HepG2 (cell line): Measurements from ENCODE around the gene BOD1. TPM values are rescaled to one million over a fixed set of nuclear protein-coding genes. Genes with fewer than 3 reads are reported as not detected.

Experiments
- ATAC-seq: fragments of 200-7000 bp; cut with Tn5 transposase; 3 replicates; pipeline ENCODE4 v1.9.1; 2020; ENCODE audit warnings: mild to moderate bottlenecking, moderate library complexity
- BruUV-seq: library from RNA; stranded (reverse); fragments of 400-500 nt; replicated peaks from 2 replicates; lab custom pipeline; 2021; lab: Mats Ljungman, UMichigan
- CTCF ChIA-PET: fragments of 300-600 bp; formaldehyde crosslinking; extraction: SDS; loops from one replicate; lab custom pipeline; 2021; ENCODE audit warnings: low total read pairs, inconsistent platforms, low intra/inter-chr PET ratio; lab: Yijun Ruan, JAX
- POLR2A ChIA-PET: fragments of 350-600 bp; sonication (Branson Sonifier 250); formaldehyde crosslinking; loops from one replicate; lab custom pipeline; 2020; ENCODE audit warnings: antibody characterized with exemption, inconsistent platforms; lab: Yijun Ruan, JAX
- DNase-seq: peaks from one replicate; pipeline ENCODE4 v3.0.0-alpha.2; 2015; ENCODE audit warnings: low spot score
- FAIRE-seq: peaks from 3 replicates; lab custom pipeline; 2011; peaks lifted over from hg19 to GRCh38; lab: Jason Lieb, UNC
- H2AFZ ChIP-seq: one replicate; pipeline ENCODE4 v1.6.1; 2011; ENCODE audit warnings: low read length, inconsistent platforms
- H3K27ac ChIP-seq: fragments of 300-600 bp; 3 replicates; pipeline ENCODE4 v1.8.0; 2011; ENCODE audit warnings: mixed run types, mild to moderate bottlenecking, mixed read lengths, low read length, inconsistent platforms; ENCODE audit not compliant: insufficient read depth; ENCODE audit errors: extremely low read length
- H3K27me3 ChIP-seq, 2 experiments: fragments of 200-600 bp in 1 of 2; 2 replicates in 1 of 2; 3 replicates in 1 of 2; pipeline versions ENCODE4 v1.6.0 to v1.8.0; 2011; ENCODE audit warnings: low read length in 2 of 2, mild to moderate bottlenecking in 2 of 2, moderate library complexity in 2 of 2, inconsistent platforms in 1 of 2; ENCODE audit not compliant: insufficient read depth in 2 of 2, control insufficient read depth in 1 of 2
- H3K36me3 ChIP-seq, 2 experiments: fragments of 200-600 bp in 1 of 2; replicated peaks in 1 of 2; 2 replicates in 1 of 2; 3 replicates in 1 of 2; pipeline versions ENCODE4 v1.5.1 to v1.8.0; 2011; ENCODE audit warnings: low read length in 2 of 2, inconsistent platforms in 1 of 2; ENCODE audit not compliant: insufficient read depth in 2 of 2, control insufficient read depth in 1 of 2
- H3K4me1 ChIP-seq: 2 replicates; pipeline ENCODE4 v1.5.1; 2012; ENCODE audit warnings: low read length, inconsistent platforms; ENCODE audit not compliant: insufficient read depth
- H3K4me2 ChIP-seq: 2 replicates; pipeline ENCODE4 v1.6.0; 2011; ENCODE audit warnings: low read depth, low read length, inconsistent platforms
- H3K4me3 ChIP-seq, 3 experiments: fragments of 200-600 bp in 1 of 3; sonication (generic), shearing (Covaris generic) in 1 of 3; replicated peaks in 1 of 3; 2 replicates each; pipeline ENCODE4 v1.5.1; 2011 to 2016; ENCODE audit warnings: low read length in 3 of 3, inconsistent platforms in 2 of 3, low read depth in 2 of 3, mild to moderate bottlenecking in 2 of 3, control low read depth in 1 of 3, mixed read lengths in 1 of 3; ENCODE audit not compliant: insufficient read depth in 1 of 3
- H3K79me2 ChIP-seq: one replicate; pipeline ENCODE4 v1.6.1; 2011; ENCODE audit warnings: low read length, inconsistent platforms; ENCODE audit not compliant: insufficient read depth
- H3K9ac ChIP-seq: 2 replicates; pipeline ENCODE4 v1.6.0; 2011; ENCODE audit warnings: mild to moderate bottlenecking, low read depth, low read length, inconsistent platforms; ENCODE audit not compliant: insufficient read depth
- H3K9me3 ChIP-seq: 2 replicates; pipeline ENCODE4 v1.5.1; 2012; ENCODE audit warnings: mild to moderate bottlenecking, low read length
- H4K20me1 ChIP-seq: 2 replicates; pipeline ENCODE4 v1.6.0; 2011; ENCODE audit warnings: inconsistent platforms, mild to moderate bottlenecking, low read length, moderate library complexity; ENCODE audit not compliant: insufficient read depth
- ELF3 ChIP-seq: IDR thresholded peaks from 2 replicates; pipeline ENCODE4 v1.6.1; 2016; ENCODE audit warnings: missing genetic modification reagents, missing compliant biosample characterization
- HNRNPUL1 ChIP-seq: fragments of 200-400 bp; formaldehyde crosslinking; IDR thresholded peaks from 2 replicates; pipeline ENCODE4 v1.6.1; 2017; ENCODE audit warnings: low read depth, mild to moderate bottlenecking, low read length, moderate library complexity
- MEF2D ChIP-seq: sonication (generic); formaldehyde crosslinking; IDR thresholded peaks from 2 replicates; pipeline ENCODE4 v1.5.1; 2020; ENCODE audit warnings: mild to moderate bottlenecking, missing genetic modification reagents
- STAG1 ChIP-seq: sonication (generic); formaldehyde crosslinking; IDR thresholded peaks from 2 replicates; pipeline ENCODE4 v1.4.0; 2020; ENCODE audit warnings: missing genetic modification reagents
- ZMYM3 ChIP-seq: sonication (generic); formaldehyde crosslinking; IDR thresholded peaks from 2 replicates; pipeline ENCODE4 v1.5.1; 2020; ENCODE audit warnings: mild to moderate bottlenecking, missing genetic modification reagents
- ZNF12 ChIP-seq: sonication (generic); formaldehyde crosslinking; IDR thresholded peaks from 2 replicates; pipeline ENCODE4 v1.5.0; 2020; ENCODE audit warnings: missing genetic modification reagents
- ZNF17 ChIP-seq: sonication (generic); formaldehyde crosslinking; IDR thresholded peaks from 2 replicates; pipeline ENCODE4 v1.5.0; 2020; ENCODE audit warnings: mild to moderate bottlenecking, missing genetic modification reagents
- ZNF572 ChIP-seq: sonication (generic); formaldehyde crosslinking; IDR thresholded peaks from 2 replicates; pipeline ENCODE4 v1.5.1; 2020; ENCODE audit warnings: mild to moderate bottlenecking, missing genetic modification reagents
- ZNF747 ChIP-seq: sonication (generic); formaldehyde crosslinking; IDR thresholded peaks from 2 replicates; pipeline ENCODE4 v1.8.1; 2023; ENCODE audit warnings: missing genetic modification reagents, mild to moderate bottlenecking, borderline replicate concordance
- WGBS: methylation state at CpG from one replicate; pipeline ENCODE4 v1.1.6; 2017; ENCODE audit warnings: low lambda C conversion rate; 5-methylcytosine and 5-hydroxymethylcytosine counted together
- in situ Hi-C: cut with HindIII; loops from 2 replicates; pipeline ENCODE4 v1.10.0; 2017; ENCODE audit warnings: low pct_unique_long_range_greater_than_20kb; ENCODE audit not compliant: extremely low pct_ligation_motif_present
- intact Hi-C: fragments of 100-400 bp; cut with micrococcal nuclease; formaldehyde crosslinking; loops from one replicate; pipeline ENCODE4 v1.10.0; 2022; ENCODE audit not compliant: unreplicated experiment
- polyA plus RNA-seq, 8 experiments: library from polyadenylated mRNA; depleted of rRNA in 3 of 8; stranded (reverse) in 7 of 8; unstranded in 1 of 8; fragments of >200 nt; fragmentation: Illumina TruSeq in 4 of 8; extraction: Trizol in 4 of 8; gene quantifications; 2 replicates each; pipeline versions ENCODE4 v1.2.1 to v1.2.3, GENCODE V29; 2011 to 2016; ENCODE audit warnings: low read depth in 4 of 8, missing spikeins in 1 of 8, mixed read lengths in 1 of 8; ENCODE audit not compliant: insufficient read depth in 1 of 8
- total RNA-seq, 5 experiments: library from RNA; depleted of rRNA; stranded (reverse); fragments of >200 nt; fragmentation: Illumina TruSeq; extraction: Trizol; gene quantifications; 2 replicates each; pipeline ENCODE4 v1.2.3, GENCODE V29; 2016; ENCODE audit warnings: low read depth in 1 of 5
- TF ChIP-seq, protein P1 (sequence below): sonication (generic); formaldehyde crosslinking; IDR thresholded peaks from 2 replicates; pipeline ENCODE4 v1.5.1; 2020; ENCODE audit warnings: mild to moderate bottlenecking, moderate library complexity, missing genetic modification reagents
- TF ChIP-seq, protein P2 (sequence below): sonication (generic); formaldehyde crosslinking; IDR thresholded peaks from 2 replicates; pipeline ENCODE4 v1.5.0; 2020; ENCODE audit warnings: mild to moderate bottlenecking, missing genetic modification reagents, moderate library complexity
- TF ChIP-seq, protein P3 (sequence below): sonication (generic); formaldehyde crosslinking; IDR thresholded peaks from 2 replicates; pipeline ENCODE4 v1.5.1; 2020; ENCODE audit warnings: mild to moderate bottlenecking, missing genetic modification reagents, moderate library complexity

The BOD1 gene
- total and polyA plus RNA-seq, 2 of the 13 experiments (the other 11 are each of a cell fraction or from before 2014, with no cell fraction given) = 81.5 to 103 TPM

DNA sequence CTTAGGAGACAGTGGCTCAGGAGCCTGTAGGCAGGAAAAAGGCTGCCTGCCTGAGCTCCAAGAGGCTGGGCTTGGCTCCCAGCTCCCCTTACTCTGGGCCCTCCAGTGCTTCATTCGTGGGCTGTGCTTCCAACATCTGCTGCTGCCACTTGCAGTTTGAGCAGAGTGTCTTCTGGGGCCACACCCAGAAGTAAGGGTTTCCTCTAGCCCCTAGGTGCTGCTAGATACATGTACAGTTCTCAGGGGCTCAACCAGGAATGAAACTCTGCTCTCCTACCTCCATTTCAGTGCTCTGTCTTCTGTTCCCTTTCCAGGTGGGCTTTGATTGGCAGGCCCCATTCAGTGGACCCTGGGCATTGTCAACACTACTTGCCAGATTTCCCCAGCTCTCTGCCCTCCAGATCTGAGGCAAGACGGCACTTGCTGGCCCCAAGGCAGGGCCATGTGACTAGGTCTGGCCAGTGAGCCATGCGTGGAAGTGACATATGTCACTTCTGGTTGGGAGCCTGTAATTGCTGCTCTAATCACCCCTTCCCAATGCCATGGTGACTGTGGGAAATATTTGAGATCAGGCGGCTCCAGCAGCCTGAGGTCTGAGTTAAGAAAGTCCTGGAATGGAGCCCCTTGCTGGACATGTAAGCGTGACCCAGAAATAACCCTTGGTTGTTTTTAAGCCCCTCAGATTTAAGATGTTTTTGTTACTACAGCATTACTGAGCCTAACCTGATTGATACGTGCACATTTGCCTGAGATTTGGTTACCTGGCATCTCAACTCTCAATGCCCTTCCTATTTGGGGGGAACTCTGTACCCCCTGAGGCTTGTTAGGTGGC, 9.4 kb upstream of the BOD1 start:
- H3K79me2 ChIP-seq = no peaks in the 10 kb centered on the region
- H3K27me3 ChIP-seq = peaks cover 0 to 1% of the 10 kb centered on the region in 2 experiments; a peak in 2 of 5 replicates
- no peak overlapping the region for H3K9ac ChIP-seq
- ATAC-seq = peak; percentile 6; the same call in 2 of the 3 replicates
- peak overlapping the region; percentile 52 for H3K4me2 ChIP-seq
- no peak for DNase-seq
- H3K9me3 ChIP-seq = no peaks in the 10 kb centered on the region
- intact Hi-C loops (no loop called here), in situ Hi-C loops (no loop called here)
- no peaks in the 10 kb centered on the region for H4K20me1 ChIP-seq
- peaks cover 94% of the 10 kb centered on the region for H3K4me1 ChIP-seq
- FAIRE-seq = no peak
- H3K36me3 ChIP-seq = no peaks in the 10 kb centered on the region
- no peak overlapping the region for H2AFZ ChIP-seq
- POLR2A ChIA-PET = interaction anchor here (0.7 to 1.2 kb wide), 2 partner anchors 16 to 345 kb away, joined by 3 read pairs; no protein-coding TSS in a partner anchor
- no peak overlapping the region for H3K27ac ChIP-seq
- 66% methylated on average over 4 of the region's 6 CpGs for WGBS
- BruUV-seq = no TSS peak
- CTCF ChIA-PET = no interaction called here
- peak overlapping the region in 1 of 3 experiments; percentile 5; a peak in 1 of 6 replicates for H3K4me3 ChIP-seq
- TF ChIP-seq HNRNPUL1 (no peak), ZNF572 (CRISPR knock-in tag) (no peak), STAG1 (peak; percentile 44), MEF2D (0 out of 2 replicates have a peak, but pooled peaks have one; percentile 19), ZNF12 (peak; percentile 92), ELF3 (0 out of 2 replicates have a peak, but pooled peaks have one; percentile 32), ZNF747 (CRISPR knock-in tag) (no peak), ZMYM3 (CRISPR knock-in tag) (no peak), ZNF17 (CRISPR knock-in tag) (0 out of 2 replicates have a peak, but pooled peaks have one; percentile 38)
- TF ChIP-seq, protein P1, sequence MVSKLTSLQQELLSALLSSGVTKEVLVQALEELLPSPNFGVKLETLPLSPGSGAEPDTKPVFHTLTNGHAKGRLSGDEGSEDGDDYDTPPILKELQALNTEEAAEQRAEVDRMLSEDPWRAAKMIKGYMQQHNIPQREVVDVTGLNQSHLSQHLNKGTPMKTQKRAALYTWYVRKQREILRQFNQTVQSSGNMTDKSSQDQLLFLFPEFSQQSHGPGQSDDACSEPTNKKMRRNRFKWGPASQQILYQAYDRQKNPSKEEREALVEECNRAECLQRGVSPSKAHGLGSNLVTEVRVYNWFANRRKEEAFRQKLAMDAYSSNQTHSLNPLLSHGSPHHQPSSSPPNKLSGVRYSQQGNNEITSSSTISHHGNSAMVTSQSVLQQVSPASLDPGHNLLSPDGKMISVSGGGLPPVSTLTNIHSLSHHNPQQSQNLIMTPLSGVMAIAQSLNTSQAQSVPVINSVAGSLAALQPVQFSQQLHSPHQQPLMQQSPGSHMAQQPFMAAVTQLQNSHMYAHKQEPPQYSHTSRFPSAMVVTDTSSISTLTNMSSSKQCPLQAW = 0 out of 2 replicates have a peak, but pooled peaks have one; percentile 29
- TF ChIP-seq, protein P2, sequence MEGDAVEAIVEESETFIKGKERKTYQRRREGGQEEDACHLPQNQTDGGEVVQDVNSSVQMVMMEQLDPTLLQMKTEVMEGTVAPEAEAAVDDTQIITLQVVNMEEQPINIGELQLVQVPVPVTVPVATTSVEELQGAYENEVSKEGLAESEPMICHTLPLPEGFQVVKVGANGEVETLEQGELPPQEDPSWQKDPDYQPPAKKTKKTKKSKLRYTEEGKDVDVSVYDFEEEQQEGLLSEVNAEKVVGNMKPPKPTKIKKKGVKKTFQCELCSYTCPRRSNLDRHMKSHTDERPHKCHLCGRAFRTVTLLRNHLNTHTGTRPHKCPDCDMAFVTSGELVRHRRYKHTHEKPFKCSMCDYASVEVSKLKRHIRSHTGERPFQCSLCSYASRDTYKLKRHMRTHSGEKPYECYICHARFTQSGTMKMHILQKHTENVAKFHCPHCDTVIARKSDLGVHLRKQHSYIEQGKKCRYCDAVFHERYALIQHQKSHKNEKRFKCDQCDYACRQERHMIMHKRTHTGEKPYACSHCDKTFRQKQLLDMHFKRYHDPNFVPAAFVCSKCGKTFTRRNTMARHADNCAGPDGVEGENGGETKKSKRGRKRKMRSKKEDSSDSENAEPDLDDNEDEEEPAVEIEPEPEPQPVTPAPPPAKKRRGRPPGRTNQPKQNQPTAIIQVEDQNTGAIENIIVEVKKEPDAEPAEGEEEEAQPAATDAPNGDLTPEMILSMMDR (CRISPR knock-in tag) = peak; percentile 39; the same call in 1 of the 2 replicates
- TF ChIP-seq, protein P3, sequence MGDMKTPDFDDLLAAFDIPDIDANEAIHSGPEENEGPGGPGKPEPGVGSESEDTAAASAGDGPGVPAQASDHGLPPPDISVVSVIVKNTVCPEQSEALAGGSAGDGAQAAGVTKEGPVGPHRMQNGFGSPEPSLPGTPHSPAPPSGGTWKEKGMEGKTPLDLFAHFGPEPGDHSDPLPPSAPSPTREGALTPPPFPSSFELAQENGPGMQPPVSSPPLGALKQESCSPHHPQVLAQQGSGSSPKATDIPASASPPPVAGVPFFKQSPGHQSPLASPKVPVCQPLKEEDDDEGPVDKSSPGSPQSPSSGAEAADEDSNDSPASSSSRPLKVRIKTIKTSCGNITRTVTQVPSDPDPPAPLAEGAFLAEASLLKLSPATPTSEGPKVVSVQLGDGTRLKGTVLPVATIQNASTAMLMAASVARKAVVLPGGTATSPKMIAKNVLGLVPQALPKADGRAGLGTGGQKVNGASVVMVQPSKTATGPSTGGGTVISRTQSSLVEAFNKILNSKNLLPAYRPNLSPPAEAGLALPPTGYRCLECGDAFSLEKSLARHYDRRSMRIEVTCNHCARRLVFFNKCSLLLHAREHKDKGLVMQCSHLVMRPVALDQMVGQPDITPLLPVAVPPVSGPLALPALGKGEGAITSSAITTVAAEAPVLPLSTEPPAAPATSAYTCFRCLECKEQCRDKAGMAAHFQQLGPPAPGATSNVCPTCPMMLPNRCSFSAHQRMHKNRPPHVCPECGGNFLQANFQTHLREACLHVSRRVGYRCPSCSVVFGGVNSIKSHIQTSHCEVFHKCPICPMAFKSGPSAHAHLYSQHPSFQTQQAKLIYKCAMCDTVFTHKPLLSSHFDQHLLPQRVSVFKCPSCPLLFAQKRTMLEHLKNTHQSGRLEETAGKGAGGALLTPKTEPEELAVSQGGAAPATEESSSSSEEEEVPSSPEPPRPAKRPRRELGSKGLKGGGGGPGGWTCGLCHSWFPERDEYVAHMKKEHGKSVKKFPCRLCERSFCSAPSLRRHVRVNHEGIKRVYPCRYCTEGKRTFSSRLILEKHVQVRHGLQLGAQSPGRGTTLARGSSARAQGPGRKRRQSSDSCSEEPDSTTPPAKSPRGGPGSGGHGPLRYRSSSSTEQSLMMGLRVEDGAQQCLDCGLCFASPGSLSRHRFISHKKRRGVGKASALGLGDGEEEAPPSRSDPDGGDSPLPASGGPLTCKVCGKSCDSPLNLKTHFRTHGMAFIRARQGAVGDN (CRISPR knock-in tag) = peak; percentile 36; the same call in 1 of the 2 replicates
